Measurements from ENCODE around the gene UGT2B10.
"Not testable (repeated sequence)": the region's sequence is repeated elsewhere in the genome, so short reads cannot be mapped to it uniquely, and the experiment has no call there.

UGT2B10 gene

GRCh38 chr4:68817386-68817785, 1.6 kb downstream of the UGT2B10 start:
- H3K36me3 ChIP-seq (ENCODE audit: insufficient read depth, low read length): no peaks in the 10 kb centered on the region
- H3K9me3 ChIP-seq (ENCODE audit: low read depth, low read length): no peaks in the 10 kb centered on the region
- no peak overlapping the region for H3K9ac ChIP-seq (ENCODE audit: insufficient read length)
- no peak overlapping the region for H3K4me3 ChIP-seq
- DNase-seq (ENCODE audit: low read depth, low spot score): no peak
- H3K27ac ChIP-seq: no peak overlapping the region
- TF ChIP-seq POLR2AphosphoS5 (IDR thresholded peaks at IDR 0.05; ENCODE audit: borderline replicate concordance, low read depth, low read length): no peak
- TF ChIP-seq FOXP2 (optimal IDR thresholded peaks at IDR 0.05; ENCODE audit: control extremely low read depth, extremely low read length, insufficient read depth): no peak
- TF ChIP-seq EZH2 (IDR thresholded peaks at IDR 0.05): no peak

GRCh38 chr4:68818030-68818462, 2.3 kb downstream of the UGT2B10 start:
- not testable (repeated sequence) for H3K9ac ChIP-seq (ENCODE audit: insufficient read length); DNase-seq (ENCODE audit: low read depth, low spot score); H3K27ac ChIP-seq; H3K36me3 ChIP-seq (ENCODE audit: insufficient read depth, low read length); H3K9me3 ChIP-seq (ENCODE audit: low read depth, low read length); H3K4me3 ChIP-seq

- no peak for TF ChIP-seq FOXP2 (optimal IDR thresholded peaks at IDR 0.05; ENCODE audit: control extremely low read depth, extremely low read length, insufficient read depth)
- no peak for TF ChIP-seq POLR2AphosphoS5 (IDR thresholded peaks at IDR 0.05; ENCODE audit: borderline replicate concordance, low read depth, low read length)
- TF ChIP-seq EZH2 (IDR thresholded peaks at IDR 0.05): no peak
- no peak overlapping the region for H3K27ac ChIP-seq
- H3K9me3 ChIP-seq (ENCODE audit: low read depth, low read length): no peaks in the 10 kb centered on the region
- no peak overlapping the region for H3K4me3 ChIP-seq
- H3K9ac ChIP-seq (ENCODE audit: insufficient read length): no peak overlapping the region
- H3K36me3 ChIP-seq (ENCODE audit: insufficient read depth, low read length): no peaks in the 10 kb centered on the region
- DNase-seq (ENCODE audit: low read depth, low spot score): no peak
Observed at GRCh38 chr4:68831642-68832041, 15.8 kb downstream of the UGT2B10 start.

- no peak overlapping the region for H3K27ac ChIP-seq
- no peak overlapping the region for H3K4me3 ChIP-seq
- no peaks in the 10 kb centered on the region for H3K36me3 ChIP-seq (ENCODE audit: insufficient read depth, low read length)
- no peak for DNase-seq (ENCODE audit: low read depth, low spot score)
- H3K9ac ChIP-seq (ENCODE audit: insufficient read length): no peak overlapping the region
- no peaks in the 10 kb centered on the region for H3K9me3 ChIP-seq (ENCODE audit: low read depth, low read length)
- TF ChIP-seq FOXP2 (optimal IDR thresholded peaks at IDR 0.05; ENCODE audit: control extremely low read depth, extremely low read length, insufficient read depth) (no peak), POLR2AphosphoS5 (IDR thresholded peaks at IDR 0.05; ENCODE audit: borderline replicate concordance, low read depth, low read length) (no peak), EZH2 (IDR thresholded peaks at IDR 0.05) (no peak)
Observed at GRCh38 chr4:68850293-68850692, 34.5 kb downstream of the UGT2B10 start.

GRCh38 chr4:68855771-68856170, 40.0 kb downstream of the UGT2B10 start:
- DNase-seq (ENCODE audit: low read depth, low spot score): no peak
- no peaks in the 10 kb centered on the region for H3K36me3 ChIP-seq (ENCODE audit: insufficient read depth, low read length)
- TF ChIP-seq FOXP2 (optimal IDR thresholded peaks at IDR 0.05; ENCODE audit: control extremely low read depth, extremely low read length, insufficient read depth): no peak
- TF ChIP-seq EZH2 (IDR thresholded peaks at IDR 0.05): no peak
- TF ChIP-seq POLR2AphosphoS5 (IDR thresholded peaks at IDR 0.05; ENCODE audit: borderline replicate concordance, low read depth, low read length): no peak
- no peaks in the 10 kb centered on the region for H3K9me3 ChIP-seq (ENCODE audit: low read depth, low read length)
- H3K4me3 ChIP-seq: no peak overlapping the region
- H3K27ac ChIP-seq: no peak overlapping the region
- H3K9ac ChIP-seq (ENCODE audit: insufficient read length): no peak overlapping the region

- DNase-seq (ENCODE audit: low read depth, low spot score): no peak
- TF ChIP-seq FOXP2 (optimal IDR thresholded peaks at IDR 0.05; ENCODE audit: control extremely low read depth, extremely low read length, insufficient read depth): no peak
- TF ChIP-seq POLR2AphosphoS5 (IDR thresholded peaks at IDR 0.05; ENCODE audit: borderline replicate concordance, low read depth, low read length): no peak
- no peak for TF ChIP-seq EZH2 (IDR thresholded peaks at IDR 0.05)
- H3K9me3 ChIP-seq (ENCODE audit: low read depth, low read length): no peaks in the 10 kb centered on the region
Observed at GRCh38 chr4:68858039-68858438, 42.2 kb downstream of the UGT2B10 start.

GRCh38 chr4:68859655-68860054, 43.9 kb downstream of the UGT2B10 start:
- H3K4me3 ChIP-seq: no peak overlapping the region
- TF ChIP-seq EZH2 (IDR thresholded peaks at IDR 0.05): no peak
- TF ChIP-seq POLR2AphosphoS5 (IDR thresholded peaks at IDR 0.05; ENCODE audit: borderline replicate concordance, low read depth, low read length): no peak
- TF ChIP-seq FOXP2 (optimal IDR thresholded peaks at IDR 0.05; ENCODE audit: control extremely low read depth, extremely low read length, insufficient read depth): no peak
- H3K9ac ChIP-seq (ENCODE audit: insufficient read length): no peak overlapping the region
- H3K27ac ChIP-seq: no peak overlapping the region
- H3K9me3 ChIP-seq (ENCODE audit: low read depth, low read length): no peaks in the 10 kb centered on the region
- H3K36me3 ChIP-seq (ENCODE audit: insufficient read depth, low read length): no peaks in the 10 kb centered on the region
- DNase-seq (ENCODE audit: low read depth, low spot score): no peak

More at GRCh38 chr4:68858039-68858438, 42.2 kb downstream of the UGT2B10 start:
- H3K4me3 ChIP-seq: no peak overlapping the region
- no peak overlapping the region for H3K27ac ChIP-seq
- H3K9ac ChIP-seq (ENCODE audit: insufficient read length): no peak overlapping the region
- H3K36me3 ChIP-seq (ENCODE audit: insufficient read depth, low read length): no peaks in the 10 kb centered on the region

GRCh38 chr4:68861057-68861456, 45.3 kb downstream of the UGT2B10 start:
- Histone ChIP-seq H3K9ac (ENCODE audit: insufficient read length) (no peak overlapping the region), H3K27ac (no peak overlapping the region), H3K36me3 (ENCODE audit: insufficient read depth, low read length) (no peaks in the 10 kb centered on the region), H3K4me3 (no peak overlapping the region), H3K9me3 (ENCODE audit: low read depth, low read length) (no peaks in the 10 kb centered on the region)
- no peak for TF ChIP-seq POLR2AphosphoS5 (IDR thresholded peaks at IDR 0.05; ENCODE audit: borderline replicate concordance, low read depth, low read length)
- TF ChIP-seq EZH2 (IDR thresholded peaks at IDR 0.05): no peak
- TF ChIP-seq FOXP2 (optimal IDR thresholded peaks at IDR 0.05; ENCODE audit: control extremely low read depth, extremely low read length, insufficient read depth): no peak
- DNase-seq (ENCODE audit: low read depth, low spot score): no peak

GRCh38 chr4:68864438-68865187, 48.8 kb downstream of the UGT2B10 start:
- no peak for TF ChIP-seq FOXP2 (optimal IDR thresholded peaks at IDR 0.05; ENCODE audit: control extremely low read depth, extremely low read length, insufficient read depth)
- TF ChIP-seq POLR2AphosphoS5 (IDR thresholded peaks at IDR 0.05; ENCODE audit: borderline replicate concordance, low read depth, low read length): no peak
- no peak for TF ChIP-seq EZH2 (IDR thresholded peaks at IDR 0.05)

More at GRCh38 chr4:68864438-68865187, 48.8 kb downstream of the UGT2B10 start:
- H3K4me3 ChIP-seq: no peak overlapping the region
- no peak for DNase-seq (ENCODE audit: low read depth, low spot score)
- no peak overlapping the region for H3K9ac ChIP-seq (ENCODE audit: insufficient read length)
- no peaks in the 10 kb centered on the region for H3K36me3 ChIP-seq (ENCODE audit: insufficient read depth, low read length)
- no peak overlapping the region for H3K27ac ChIP-seq
- H3K9me3 ChIP-seq (ENCODE audit: low read depth, low read length): no peaks in the 10 kb centered on the region

Measured in SK-N-MC (cell line).